GM13976 (cell line): ENCODE data around the gene EVL.

ENCODE experiments used
- DNase-seq: peaks from one replicate; pipeline ENCODE4 v3.0.0; 2012; ENCODE audit warnings: low spot score
- CTCF ChIP-seq: IDR thresholded peaks from 2 replicates; pipeline ENCODE4 v1.5.1; 2012; ENCODE audit warnings: borderline replicate concordance, mild to moderate bottlenecking; ENCODE audit not compliant: insufficient read depth; ENCODE audit errors: extremely low read depth, missing control alignments, control extremely low read depth
- in situ Hi-C: fragments of 300-500 bp; cut with MboI; formaldehyde crosslinking; loops from one replicate; pipeline ENCODE4 v1.12.0; 2022; ENCODE audit warnings: low sequenced_read_pairs, mixed read lengths, inconsistent platforms; ENCODE audit not compliant: unreplicated experiment

Gene EVL

GRCh38 chr14:100096656-100097055 lies 31.4 kb downstream of the EVL start:
- in situ Hi-C loops: no loop called here
- TF ChIP-seq CTCF: no peak
- DNase-seq: no peak

GRCh38 chr14:100098171-100098570 lies 32.9 kb downstream of the EVL start:
- in situ Hi-C loops: no loop called here
- DNase-seq: no peak
- no peak for TF ChIP-seq CTCF

GRCh38 chr14:100100032-100100703 lies 34.9 kb downstream of the EVL start:
- TF ChIP-seq CTCF: no peak
- no peak for DNase-seq
- in situ Hi-C loops: no loop called here

DNA sequence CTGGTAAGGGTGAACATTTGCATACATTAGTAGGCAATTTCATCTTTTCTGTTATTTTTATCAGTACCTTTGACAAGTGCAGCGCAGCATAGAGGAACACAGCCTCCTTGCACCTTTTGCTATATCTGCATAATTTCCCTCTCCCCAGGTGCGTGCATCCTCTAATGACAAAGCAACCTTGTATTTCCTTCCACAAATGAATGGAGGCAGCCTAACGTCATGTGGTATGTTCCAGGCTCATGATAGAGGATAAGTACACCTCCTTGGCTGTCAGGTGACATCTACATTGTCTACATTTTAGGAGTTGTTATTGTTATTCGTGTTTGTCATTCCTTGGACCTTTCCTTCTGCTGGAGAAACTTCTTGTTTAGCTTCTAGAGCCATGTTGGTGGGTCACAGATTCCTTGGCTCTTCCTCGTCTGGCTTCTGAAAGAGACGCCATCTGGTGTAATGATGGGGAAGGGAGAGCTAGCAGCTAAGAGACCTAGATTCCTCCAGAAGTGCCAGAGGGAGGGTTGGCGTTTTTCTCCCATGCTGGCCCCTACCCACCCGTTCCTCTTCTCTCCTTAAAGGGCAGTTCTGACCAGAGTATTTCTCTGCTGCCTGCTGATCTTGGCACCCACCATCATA lies 37.0 kb downstream of the EVL start:
- no peak for TF ChIP-seq CTCF
- DNase-seq: no peak
- in situ Hi-C loops: no loop called here

GRCh38 chr14:100103250-100104005 lies 38.2 kb downstream of the EVL start:
- no peak for TF ChIP-seq CTCF
- DNase-seq: no peak
- in situ Hi-C loops: no loop called here

- no peak for TF ChIP-seq CTCF
- in situ Hi-C loops: no loop called here
- no peak for DNase-seq
Observed at GRCh38 chr14:100104006-100104352, 38.8 kb downstream of the EVL start.
